Fibroblast of skin of right biceps (primary cell): Measurements from ENCODE around the gene OSBPL10.
"Not testable (repeated sequence)": the region's sequence is repeated elsewhere in the genome, so short reads cannot be mapped to it uniquely, and the experiment has no call there.

ENCODE experiments used
- DNase-seq: peaks from one replicate; pipeline ENCODE4 v3.0.0-alpha.2; 2013

Gene OSBPL10

DNA sequence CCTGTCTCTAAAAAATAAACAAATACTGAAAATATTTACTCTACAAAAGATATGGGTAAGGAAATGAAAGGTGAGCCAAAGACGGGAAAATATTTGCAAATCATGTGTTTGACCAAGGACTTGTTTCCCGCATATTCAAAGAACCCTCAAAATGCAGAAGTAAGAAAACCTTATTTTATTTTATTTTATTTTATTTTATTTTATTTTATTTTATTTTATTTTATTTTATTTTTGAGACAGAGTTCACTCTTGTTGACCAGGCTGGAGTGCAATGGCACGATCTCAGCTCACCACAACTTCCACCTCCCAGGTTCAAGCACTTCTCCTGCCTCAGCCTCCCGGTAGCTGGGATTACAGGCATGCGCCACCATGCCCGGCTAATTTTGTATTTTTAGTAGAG is 11.9 kb upstream of the OSBPL10 start:
- DNase-seq = not testable (repeated sequence)

DNA sequence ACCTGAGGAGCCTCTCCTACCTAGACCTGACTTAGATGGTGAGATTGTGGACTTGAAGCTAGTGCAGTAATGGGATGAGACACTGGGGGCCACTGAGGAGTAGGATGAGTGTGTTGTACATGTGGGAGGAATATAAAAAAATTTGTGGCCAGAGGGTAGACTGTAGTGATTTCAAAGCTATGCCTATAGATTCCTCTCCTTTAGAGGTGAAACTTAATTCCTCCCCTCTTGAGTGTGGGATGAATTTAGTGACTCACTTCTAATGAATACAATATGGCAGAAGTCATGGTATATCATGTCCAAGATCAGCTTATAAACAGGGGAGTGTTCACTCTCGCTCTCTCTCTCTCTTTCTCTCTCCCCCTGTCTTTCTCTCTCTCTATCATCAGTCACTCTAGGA is 7.2 kb upstream of the OSBPL10 start:
- DNase-seq = peak; percentile 69

DNA sequence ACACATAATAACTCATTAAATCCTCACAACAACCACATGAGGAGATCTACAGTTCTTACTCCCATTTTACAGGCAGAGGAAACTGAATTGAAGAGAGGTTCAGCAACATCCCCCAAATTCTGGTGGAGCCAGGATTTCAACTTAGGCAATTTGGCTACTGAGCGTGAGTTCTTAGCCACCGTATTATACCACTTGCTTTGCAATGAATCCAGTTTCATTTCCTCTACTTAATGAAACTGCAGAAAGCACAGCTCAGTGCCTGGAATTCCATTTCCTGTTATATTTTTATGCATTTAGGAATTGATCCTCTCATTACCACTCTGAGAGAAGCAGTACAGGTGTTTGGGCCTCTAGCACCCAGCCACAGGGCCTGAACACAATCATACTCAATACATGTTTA is 4.8 kb upstream of the OSBPL10 start:
- no peak for DNase-seq

DNA sequence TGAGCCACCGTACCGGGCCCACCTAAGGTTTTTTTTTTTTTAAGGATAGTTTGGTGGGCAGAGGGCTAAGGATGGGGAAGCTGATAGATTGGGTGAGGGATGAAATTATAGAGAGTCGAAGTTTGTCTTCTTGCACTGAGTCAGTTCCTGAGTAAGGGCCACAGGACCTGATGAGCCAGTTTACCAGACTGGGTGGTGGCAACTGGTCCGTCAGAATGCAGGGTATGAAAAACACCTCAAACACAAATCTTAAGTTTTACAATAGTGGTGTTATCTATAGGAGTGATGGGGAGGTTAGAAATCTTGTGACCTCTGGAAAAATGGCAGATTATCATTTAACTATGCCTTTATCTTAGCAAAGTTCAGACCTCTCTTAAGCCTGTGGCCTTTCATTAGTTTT is 3.3 kb upstream of the OSBPL10 start:
- DNase-seq = no peak

DNA sequence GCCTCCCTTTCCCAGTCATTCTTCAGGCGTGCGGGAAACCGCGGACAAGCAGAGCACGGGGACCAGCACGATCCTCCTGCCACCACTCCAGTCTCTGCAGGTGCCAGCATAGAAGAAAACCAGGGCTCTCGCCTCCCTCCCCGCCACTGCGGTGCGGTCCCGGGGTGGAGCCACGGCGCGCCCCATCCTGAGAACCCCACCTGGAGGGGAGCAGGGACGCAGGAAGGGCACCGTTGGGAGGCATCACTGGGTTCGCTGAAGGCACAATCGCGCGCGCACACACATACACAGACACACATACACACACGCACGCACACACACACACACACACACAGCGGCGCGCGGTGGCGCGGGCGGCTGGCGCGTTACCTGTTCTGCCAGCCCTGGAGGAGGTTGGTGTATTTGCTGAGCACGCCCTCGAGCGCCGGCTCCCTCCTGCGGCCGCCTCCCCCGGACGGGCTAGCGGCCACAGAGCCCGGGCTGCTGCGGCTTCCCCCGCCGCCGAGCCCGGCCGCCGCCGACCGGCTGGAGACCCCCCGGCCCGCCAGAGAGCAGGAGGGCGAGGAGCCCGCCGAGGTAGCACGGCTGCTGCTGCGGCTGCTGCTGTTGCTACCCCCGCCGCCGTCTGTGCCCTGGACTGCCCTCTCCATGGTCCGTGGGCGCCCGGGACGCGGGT is 394 bp downstream of the OSBPL10 start:
- DNase-seq = peak; percentile 37

DNA sequence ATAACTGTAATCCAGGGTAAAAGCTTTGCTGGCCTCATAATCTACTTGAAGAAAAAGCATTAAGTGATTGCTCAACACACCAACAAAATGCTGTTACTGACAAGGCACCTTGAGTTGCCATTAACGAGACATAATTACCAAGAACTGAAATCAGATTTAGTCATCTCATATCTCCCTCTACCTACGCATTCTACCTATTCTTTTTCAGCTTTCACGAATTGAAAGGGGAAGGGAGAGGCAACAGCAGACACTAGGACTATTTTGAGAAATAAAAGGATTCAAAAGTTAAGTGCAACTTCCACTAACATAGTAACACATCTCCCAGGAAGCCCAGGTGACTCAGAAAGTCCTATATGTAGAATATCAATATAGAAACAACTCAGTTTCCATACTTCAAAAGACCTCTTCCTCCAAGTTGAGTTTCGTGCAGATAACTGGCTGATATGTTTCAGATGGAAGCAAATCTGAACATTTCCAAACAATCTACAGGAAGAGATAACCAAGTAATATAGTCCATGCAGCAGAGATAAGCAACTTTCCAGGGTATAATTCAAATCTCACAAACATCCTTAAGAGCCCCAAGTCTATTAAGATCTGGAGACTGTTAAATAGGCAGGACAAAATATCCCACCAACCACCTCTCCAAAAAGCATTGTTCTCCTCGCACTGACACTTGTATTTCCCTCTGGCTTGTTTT is 1.9 kb downstream of the OSBPL10 start:
- no peak for DNase-seq

DNA sequence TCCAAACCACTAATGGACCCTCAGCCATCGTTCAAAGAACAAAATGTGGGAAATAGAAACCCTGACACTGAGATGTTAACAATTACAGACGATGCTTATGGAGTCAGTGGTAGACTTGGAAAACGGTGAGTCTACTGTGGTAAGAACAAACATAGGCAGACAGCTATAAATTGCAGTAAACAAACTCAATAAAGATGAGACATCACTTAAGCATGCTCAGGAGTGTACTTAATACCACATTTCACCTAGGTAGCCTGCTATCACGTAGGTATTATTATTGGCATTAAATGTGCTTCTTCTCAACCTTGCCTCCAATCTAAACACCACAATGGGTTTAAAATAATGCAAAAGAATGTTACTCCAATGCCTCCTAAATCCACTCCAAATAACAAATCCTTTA is 2.5 kb downstream of the OSBPL10 start:
- no peak for DNase-seq

DNA sequence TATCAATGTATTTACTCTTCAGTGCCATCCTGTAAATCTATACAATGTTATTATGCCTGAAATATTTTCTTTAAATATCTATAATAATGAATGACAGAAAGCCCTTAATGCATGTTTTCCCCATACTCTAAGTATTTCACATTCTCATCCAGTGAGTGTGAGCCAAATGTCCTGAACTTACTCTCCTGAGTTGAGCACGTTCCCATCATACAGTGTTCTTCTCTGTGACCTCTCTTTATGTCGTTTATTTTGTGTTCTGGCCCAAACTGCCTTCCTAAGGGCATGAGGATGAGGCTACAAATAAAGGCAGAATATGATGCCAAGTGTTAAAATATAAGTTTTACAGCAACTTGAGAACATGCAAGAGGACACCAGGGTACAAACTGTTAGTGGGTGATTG is 3.3 kb downstream of the OSBPL10 start:
- DNase-seq = no peak

DNA sequence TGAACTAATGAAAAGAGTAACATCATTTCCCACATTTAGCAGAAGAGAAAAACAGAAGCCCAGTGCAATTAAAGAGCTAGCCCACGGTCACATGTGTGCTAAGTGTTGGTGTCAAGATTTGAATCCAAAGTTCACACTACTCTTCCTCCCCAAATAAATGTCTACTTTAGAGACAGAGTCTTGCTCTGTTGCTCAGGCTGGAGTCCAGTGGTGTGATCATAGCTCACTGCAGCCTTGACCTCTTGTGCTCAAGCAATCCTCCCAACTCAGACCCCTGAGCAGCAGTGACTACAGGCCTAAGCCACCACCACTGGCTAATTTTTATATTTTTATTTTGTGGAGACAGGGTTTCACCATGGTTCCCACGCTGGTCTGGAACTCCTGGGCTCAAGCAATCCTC is 4.8 kb downstream of the OSBPL10 start:
- DNase-seq = no peak

DNA sequence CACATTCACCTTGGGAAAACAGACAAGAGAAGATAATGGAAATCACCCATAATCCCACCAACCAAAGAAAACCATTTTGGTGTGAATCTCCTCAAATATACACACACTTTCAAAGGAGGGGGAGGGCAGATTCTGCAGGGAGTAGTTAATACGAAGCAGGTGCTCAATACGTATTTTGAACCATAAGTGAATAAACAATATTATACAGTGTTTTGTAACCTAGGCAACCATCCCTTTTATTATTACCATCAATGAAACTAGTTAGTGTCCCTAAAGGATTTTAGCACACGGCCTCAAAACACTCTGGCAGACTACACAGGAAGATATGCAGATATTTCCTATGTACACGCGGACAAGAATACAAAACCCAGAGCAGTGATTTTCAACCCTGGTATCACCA is 6.1 kb downstream of the OSBPL10 start:
- DNase-seq = no peak

DNA sequence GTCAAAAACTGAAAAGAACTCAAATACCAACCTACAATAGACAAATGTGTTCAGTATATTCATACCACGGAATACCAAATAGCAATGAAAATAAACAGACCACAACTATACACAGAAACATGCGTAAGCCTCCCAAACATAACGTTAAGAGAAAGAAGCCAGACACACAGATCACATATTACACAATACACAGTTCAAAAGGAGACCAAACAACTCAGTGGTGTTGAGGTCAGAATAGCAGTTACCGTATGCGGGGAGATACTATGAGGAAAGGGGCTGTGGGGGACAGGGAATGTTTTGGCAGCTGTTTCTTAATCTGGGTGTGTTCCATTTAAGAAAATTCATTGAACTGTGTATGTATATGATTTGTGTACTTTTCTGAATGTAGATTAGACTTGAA is 6.6 kb downstream of the OSBPL10 start:
- peak; percentile 34 for DNase-seq

DNA sequence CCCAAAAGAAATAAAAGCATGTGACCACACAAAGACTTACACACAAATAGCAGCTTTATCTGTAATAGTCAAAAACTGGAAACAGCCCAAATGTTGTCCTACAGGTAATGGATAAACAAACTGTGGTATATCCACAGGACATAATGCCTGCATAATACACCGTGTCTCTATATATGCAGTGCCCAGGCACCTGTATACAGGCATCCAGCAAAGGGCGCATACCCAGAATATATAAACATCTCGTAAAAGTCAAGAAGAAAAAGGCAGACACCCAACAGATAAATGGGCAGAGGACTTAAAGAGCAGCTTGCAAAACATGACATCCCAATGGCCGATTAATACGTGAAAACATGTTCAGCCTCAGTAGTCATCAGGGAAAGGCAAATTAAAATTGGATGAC is 7.2 kb downstream of the OSBPL10 start:
- DNase-seq = no peak

DNA sequence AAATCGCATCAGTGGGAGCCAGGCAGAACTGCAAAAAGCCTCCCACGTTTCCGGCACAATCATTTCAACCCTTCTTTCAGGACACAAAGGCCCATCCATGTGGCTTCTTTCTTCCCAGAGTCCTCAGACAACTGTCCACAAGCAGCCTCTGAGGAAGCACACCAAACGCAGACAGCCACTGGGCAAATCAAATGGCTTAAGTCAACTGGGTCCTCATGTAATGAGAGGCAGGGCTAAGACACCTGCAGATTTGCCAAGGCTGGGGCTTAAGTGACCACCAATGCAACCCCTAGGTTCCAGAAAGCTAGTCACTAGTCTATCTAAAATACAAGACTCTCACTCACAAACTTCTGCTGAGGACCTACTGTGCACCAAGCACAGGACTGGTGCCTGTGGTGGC is 8.0 kb downstream of the OSBPL10 start:
- DNase-seq = no peak

DNA sequence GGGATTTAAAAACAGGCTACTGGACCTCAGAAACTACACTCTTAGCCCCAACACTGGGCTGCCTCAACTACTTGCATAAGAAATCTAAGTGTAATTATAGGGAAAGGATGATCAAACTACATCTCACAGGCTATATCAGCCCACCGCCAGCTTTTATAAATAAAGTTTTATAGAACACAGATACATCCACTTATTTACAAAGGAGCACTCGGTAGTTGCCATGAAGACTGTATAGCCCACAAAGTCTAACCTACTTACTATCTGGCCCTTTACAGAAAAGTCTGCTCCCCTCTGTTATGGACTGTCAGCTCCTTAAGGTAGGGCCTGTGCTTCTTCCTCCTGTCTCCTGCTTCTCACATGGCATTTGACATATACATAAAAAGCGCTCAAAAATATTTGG is 9.5 kb downstream of the OSBPL10 start:
- no peak for DNase-seq

DNA sequence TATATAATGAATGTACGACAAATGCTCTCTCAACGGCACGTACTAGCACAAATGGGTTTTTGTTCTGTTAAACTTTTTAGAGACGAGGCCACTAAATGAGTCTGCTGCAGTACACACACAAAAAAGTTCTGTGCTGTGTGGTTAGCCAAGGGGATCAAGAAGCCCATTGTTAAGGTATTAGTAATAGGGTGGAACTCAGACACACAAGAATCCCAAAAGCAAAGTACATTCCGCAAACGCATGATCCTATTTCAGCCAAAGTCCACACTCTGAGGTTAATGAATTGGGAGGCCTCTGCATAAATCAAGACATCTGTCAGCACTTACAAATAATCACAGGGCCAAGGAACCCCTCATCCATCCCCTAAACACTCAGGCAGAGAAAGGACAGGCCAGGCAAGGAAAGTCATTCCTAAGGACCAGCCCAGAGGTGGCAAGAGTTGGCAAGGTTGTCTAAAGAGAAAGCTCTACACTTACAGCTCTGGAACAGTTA is 12.1 kb downstream of the OSBPL10 start:
- peak; percentile 97 for DNase-seq

DNA sequence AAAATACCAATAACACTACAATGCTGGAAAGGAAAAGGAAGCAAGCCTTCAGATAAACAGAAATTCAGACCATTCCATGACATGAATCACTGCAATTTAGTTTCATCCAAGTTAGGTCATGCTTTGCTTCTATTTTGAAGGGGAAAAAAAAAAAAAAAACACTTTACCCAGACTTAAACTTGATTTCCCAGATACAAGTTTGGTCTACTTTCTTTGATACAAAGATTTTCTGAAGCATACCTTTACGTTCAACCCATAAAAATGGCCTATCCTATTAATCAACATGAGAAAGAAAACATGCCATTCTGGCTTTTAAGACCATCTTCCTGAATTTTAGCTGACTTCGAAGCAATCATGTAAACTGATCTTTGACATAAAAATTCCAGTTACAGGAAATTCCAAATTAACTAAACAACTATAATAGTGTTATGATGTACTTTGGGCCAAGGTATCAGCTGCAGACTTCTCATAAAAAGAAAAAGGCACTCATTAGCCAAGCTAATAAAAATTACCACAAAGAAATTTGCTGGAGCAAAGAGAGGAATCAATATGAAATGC is 12.6 kb downstream of the OSBPL10 start:
- peak; percentile 75 for DNase-seq

DNA sequence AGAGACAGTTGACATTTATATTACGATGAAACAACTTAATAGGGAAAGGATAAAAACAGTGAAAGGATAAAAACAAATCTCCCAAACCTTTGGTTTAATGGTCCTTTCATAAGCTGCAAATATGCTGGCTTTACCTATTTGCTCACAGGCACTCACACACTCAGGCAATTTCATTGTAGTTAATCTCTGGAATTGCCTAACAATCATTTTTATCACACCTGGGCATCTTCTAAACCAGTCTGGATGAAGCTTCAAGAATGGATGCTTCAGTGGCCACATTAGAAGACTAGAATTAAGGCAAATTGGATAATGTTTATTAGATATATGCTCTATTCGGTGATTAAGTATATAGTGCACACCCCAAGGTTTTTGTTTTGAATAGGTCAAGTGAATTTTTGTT is 13.5 kb downstream of the OSBPL10 start:
- no peak for DNase-seq

DNA sequence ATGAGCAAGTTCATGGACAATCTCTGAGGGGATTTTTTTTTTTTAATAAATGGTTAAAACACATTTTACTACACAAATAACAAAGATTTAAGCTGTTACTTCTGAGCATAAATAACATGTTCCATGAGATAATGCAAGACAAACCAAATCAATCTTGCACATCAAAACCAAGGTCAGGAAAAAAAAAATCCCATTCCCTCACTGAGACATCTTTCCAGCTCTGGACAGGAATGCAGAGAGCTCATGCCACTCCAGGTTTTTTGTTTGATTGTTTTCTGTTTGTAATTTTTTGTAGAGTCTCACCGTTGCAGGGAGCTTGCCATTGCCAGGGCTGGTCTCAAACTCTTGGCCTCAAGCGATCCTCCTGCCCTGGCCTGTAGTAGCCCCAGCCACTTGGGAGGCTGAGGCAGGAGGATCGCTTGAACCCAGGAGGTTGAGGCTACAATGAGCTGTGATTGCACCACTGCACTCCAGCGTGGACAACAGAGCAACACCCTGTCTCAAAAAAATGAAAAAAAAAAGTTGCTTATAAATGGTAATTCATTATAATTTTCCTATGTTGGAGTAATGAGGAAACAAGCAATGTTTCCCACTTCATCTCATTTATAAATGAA is 14.0 kb downstream of the OSBPL10 start:
- no peak for DNase-seq

DNA sequence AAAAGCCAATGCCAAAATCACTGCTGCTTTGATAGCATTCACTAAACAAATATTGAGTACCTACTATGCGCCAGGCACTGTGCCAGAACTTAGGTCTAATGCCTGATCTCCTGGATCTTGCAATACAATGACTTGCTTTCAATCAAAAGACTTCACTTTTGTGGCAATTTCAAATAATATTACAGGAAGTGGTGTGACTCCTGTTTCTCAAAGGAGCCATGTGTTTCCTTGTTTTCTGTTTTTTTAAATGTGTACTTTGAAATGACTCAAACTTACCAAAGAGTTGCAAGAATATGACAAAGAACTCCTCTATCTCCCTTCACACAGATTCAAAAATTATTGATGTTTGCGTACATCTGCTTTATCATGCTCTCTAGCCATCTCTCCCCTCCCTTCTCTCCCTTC is 18.3 kb downstream of the OSBPL10 start:
- DNase-seq = no peak

DNA sequence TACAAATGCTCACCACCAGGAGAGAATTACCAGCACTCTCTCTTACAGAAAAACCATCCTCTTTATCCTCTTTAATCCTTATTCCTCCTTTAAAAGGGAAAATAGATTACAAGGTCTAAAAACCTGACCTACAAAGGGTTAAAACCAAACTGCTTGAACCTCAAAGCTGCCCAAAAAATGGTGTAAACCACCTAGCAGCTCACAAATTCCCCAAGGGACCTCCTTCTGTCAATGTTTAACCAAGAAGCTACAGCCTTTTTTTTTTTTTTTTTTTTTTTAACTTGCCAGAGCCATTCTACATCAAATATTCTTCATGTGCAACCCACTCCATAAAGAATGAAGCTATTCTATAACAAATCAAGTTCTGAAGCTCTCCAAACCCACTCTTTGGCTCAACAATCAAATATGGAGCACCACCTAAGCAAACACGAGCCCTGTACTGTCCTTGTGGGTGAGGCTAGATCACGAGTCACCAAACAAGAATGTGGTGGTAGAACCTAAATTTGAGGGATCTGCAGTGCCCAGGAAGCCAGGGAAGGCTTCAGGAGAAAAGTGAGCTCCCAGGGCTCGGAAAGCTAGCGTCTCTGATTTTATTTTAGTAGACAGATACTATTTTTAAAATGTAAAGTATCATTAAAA is 20.1 kb downstream of the OSBPL10 start:
- peak; percentile 65 for DNase-seq

DNA sequence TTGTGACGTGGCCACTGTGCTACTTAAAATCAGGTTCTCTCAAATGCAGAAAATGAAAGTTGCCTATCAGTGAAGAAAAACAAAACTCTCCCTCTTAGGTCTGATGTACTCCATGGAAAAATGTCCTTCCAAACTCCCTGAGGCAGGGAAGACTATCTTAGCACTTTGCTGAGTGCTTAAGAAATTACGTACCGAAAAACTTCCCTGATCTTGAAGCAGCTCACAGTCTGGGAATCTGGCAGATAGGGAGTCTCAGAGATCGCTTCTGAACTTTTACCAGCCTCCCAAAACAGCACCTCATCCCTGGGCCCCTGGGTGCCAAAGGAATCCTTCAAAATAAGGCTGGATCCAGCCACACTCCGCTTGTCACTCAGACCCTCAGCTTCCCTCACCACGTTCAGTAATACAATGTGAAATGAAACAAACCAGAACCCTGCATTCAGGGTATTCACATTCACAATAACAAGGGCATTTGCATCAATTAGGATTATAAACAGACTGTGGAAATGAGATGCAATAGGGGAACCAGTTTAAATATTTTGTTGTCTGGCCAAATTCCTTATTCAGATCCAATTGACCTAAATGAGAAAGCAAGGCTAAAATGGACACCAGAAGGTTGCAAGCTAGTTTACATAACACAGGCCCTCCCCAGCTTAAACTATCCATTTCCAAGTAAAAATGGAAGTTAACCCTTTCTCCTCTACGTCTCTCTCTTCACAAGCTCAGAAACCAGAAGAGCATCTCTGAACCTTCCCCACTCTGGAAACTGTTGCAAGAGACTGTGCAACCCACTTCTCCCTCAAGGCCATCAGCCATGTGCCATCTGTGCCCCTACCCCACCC is 20.9 kb downstream of the OSBPL10 start:
- no peak for DNase-seq

DNA sequence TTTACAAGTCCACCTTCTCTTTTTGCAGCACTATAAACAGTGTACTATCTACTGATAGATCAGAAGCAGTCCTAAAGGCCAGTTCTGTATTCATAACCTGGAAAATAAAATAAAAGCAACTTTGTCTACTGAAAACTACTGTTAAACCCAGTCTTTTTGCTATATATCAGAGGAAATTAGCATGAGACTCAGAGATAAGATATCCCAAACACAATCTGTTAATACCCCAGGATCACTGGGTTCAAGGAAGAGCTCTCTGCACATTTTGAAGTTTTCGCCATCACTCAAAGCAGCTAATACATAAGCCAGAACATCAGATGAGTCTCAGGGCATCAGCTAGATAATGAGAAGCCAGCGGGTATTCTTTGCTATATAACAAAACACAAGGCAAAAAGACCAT is 21.8 kb downstream of the OSBPL10 start:
- DNase-seq = no peak
